ENCODE data around the gene LRGUK.
"Not testable (repeated sequence)": the region's sequence is repeated elsewhere in the genome, so short reads cannot be mapped to it uniquely, and the experiment has no call there.

LRGUK gene

DNA sequence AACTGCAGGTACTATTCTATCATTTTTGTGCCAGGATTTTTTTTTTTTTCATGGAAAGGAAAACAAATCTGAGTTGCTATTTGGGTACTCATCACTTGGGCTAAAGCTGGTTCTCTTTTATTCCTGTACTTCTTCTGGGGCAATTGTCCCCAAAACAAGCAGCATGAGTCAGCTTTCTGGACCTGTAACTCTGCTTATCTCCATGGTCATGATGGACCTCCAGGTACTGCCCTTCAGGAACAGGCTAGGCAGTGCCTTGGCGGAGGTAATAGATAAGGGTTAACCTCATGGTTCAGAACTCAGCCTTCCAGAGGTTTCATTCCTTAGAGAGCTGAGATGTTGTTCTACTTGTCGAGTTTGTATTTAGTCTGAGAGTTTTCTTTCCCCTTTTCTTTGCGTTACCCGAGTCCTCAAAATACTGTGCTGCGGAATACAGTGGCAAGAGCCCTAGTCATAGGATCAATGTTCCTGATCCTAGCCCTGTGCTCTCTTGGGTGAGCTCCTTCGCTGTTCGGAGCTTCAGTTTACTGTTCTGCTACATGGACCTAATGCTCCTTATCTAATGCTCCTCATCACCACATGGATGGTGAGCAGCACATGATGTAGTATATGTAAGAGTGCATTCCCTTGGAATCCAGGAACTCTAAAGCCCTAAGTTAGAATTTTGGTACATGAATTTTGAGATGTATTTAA lies 74.6 kb downstream of the LRGUK start:
- Histone ChIP-seq H3K27me3 (ENCODE audit: control insufficient read depth, insufficient read depth, low read length) (no peaks in the 10 kb centered on the region), H3K4me3 (ENCODE audit: low read depth, low read length) (no peak overlapping the region), H3K4me1 (ENCODE audit: control insufficient read depth, insufficient read depth, low read length) (no peaks in the 10 kb centered on the region; the same call in 1 of the 2 replicates), H3K36me3 (ENCODE audit: control insufficient read depth, insufficient read depth, low read length) (no peaks in the 10 kb centered on the region; the same call in 1 of the 2 replicates), H3K9me3 (ENCODE audit: control insufficient read depth, insufficient read depth, low read depth, low read length) (no peaks in the 10 kb centered on the region), H3K9ac (ENCODE audit: low read length) (no peak overlapping the region), H3K27ac (ENCODE audit: low read depth, low read length) (no peak overlapping the region)

DNA sequence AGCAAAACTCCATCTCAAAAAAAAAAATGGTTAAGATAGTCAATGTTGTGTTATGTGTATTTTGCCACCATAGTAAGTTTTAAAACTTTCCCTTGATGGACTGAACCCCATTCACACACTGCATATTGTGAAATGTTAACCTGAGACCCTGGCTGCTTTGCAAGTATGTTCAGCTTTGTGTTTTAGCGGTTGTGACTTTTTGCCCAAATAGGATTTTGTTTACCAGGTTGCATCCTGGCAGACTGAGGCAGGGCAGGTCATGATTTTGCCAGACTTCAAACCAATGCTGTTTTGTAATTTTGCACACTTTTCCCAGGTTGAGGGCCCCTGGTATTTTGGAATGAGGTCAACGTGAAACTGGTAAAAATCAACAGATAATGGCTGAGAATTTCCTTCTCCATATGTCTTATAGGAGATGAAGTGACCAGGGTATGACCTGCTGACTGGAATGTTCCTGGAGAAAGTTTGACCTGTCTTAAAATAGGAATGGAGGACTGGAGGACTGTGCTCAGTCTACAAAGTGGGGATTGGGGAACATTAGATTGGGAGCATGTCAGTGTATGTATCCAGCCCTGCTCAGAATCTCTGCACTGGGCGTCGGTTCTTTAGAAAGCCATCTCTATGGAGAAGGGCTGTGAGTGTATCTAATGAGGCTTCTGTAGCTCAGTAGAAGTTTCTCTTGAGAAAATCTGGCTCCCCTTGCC lies 76.2 kb downstream of the LRGUK start:
- no peaks in the 10 kb centered on the region for H3K27me3 ChIP-seq (ENCODE audit: control insufficient read depth, insufficient read depth, low read length)
- no peak overlapping the region for H3K9ac ChIP-seq (ENCODE audit: low read length)
- no peak overlapping the region for H3K27ac ChIP-seq (ENCODE audit: low read depth, low read length)
- H3K9me3 ChIP-seq (ENCODE audit: control insufficient read depth, insufficient read depth, low read depth, low read length), result no peaks in the 10 kb centered on the region
- H3K4me3 ChIP-seq (ENCODE audit: low read depth, low read length), result no peak overlapping the region
- H3K4me1 ChIP-seq (ENCODE audit: control insufficient read depth, insufficient read depth, low read length), result no peaks in the 10 kb centered on the region
- no peaks in the 10 kb centered on the region; the same call in 1 of the 2 replicates for H3K36me3 ChIP-seq (ENCODE audit: control insufficient read depth, insufficient read depth, low read length)

DNA sequence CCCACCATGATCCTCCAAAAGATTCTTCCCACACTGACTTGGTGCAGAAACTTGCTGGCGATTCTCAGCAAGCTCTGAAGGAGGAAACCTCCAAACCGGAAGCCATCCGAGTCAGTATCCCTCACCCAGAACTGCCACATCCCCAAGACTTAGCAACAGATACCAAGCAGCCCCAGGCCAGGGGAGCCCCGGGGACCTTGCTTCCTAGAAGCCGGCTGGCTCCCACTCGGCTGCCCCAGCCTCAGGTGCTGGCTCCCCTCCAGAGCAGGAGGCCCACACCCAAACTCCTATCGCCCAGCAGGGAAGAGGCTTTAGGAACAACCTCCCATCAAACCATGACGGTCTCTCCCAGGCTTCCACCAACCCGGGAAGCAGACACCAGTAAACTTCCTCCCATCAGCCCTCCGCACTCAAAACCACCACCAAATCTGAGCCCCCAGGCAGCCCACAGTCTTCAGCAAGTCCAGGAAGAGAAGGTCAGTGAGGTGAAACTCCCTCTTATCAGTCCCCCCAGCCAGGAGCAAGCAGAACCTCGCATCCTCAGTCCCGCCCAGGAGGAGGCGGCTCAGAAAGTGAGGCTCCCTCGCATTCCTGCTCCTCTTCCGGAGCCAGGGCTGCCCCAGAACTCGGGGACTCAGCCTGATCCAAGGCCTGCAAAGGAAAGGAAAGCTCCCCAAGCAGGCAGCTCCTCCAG lies 82.3 kb downstream of the LRGUK start:
- Histone ChIP-seq H3K27me3 (ENCODE audit: control insufficient read depth, insufficient read depth, low read length) (no peaks in the 10 kb centered on the region), H3K9ac (ENCODE audit: low read length) (no peak overlapping the region), H3K27ac (ENCODE audit: low read depth, low read length) (no peak overlapping the region), H3K4me1 (ENCODE audit: control insufficient read depth, insufficient read depth, low read length) (no peaks in the 10 kb centered on the region), H3K4me3 (ENCODE audit: low read depth, low read length) (no peak overlapping the region), H3K36me3 (ENCODE audit: control insufficient read depth, insufficient read depth, low read length) (no peaks in the 10 kb centered on the region), H3K9me3 (ENCODE audit: control insufficient read depth, insufficient read depth, low read depth, low read length) (no peaks in the 10 kb centered on the region)

DNA sequence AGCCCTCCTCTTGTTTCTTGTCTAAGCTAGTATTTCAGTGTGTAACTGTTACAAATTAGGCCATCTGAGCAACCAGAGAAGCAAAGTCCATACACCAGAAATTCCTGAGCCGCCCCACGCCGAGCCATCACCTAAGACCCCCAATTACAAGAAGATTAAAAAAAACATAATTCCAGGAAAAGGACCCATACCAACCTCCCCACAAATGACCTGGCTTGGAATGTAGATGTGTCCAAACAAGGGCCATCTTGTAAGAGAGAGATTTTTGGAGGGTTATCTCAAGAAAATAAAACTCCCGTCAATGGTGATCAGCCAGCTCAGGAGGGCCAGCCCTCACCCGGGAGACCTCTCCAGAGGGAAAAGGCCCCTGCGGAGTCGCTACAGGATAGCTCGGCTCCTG lies 83.1 kb downstream of the LRGUK start:
- H3K4me1 ChIP-seq (ENCODE audit: control insufficient read depth, insufficient read depth, low read length), result no peaks in the 10 kb centered on the region
- no peaks in the 10 kb centered on the region for H3K36me3 ChIP-seq (ENCODE audit: control insufficient read depth, insufficient read depth, low read length)
- H3K4me3 ChIP-seq (ENCODE audit: low read depth, low read length), result no peak overlapping the region
- H3K9ac ChIP-seq (ENCODE audit: low read length), result no peak overlapping the region
- no peaks in the 10 kb centered on the region for H3K9me3 ChIP-seq (ENCODE audit: control insufficient read depth, insufficient read depth, low read depth, low read length)
- no peak overlapping the region for H3K27ac ChIP-seq (ENCODE audit: low read depth, low read length)
- H3K27me3 ChIP-seq (ENCODE audit: control insufficient read depth, insufficient read depth, low read length), result no peaks in the 10 kb centered on the region

DNA sequence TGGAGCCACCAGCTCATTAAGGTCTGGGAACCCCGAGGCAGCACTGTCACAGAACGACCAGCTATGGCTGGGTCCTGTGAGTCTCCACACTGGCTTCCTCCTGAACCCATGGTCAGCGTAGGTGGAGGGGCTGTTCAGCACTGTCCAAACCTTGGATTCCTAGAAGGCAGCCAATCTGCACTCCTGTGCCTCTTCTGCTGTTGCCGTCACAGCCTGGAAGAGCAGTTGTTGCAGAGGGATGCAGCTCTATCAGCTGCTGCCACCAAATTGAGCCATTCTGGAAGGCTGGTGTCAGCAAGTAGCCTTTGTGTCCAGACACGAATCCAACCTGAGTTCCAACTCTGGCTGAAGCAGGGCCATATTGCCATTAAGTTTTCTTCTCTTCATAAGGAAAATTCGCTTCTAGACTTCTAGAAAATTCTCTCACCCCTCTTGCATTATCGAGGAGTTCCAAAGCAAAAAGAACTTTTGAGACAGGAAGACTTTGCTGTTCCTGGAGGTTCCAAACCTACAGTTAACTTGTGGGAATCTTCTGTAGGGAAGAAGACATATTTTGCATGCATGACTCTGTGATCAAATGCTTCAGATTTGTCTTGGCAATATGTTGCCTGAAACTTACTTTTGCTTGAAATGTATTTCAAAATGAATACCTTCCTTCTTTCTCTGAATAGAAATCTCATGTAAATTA lies 84.0 kb downstream of the LRGUK start:
- H3K4me3 ChIP-seq (ENCODE audit: low read depth, low read length), result no peak overlapping the region
- H3K9ac ChIP-seq (ENCODE audit: low read length), result no peak overlapping the region
- H3K27me3 ChIP-seq (ENCODE audit: control insufficient read depth, insufficient read depth, low read length), result no peaks in the 10 kb centered on the region
- H3K9me3 ChIP-seq (ENCODE audit: control insufficient read depth, insufficient read depth, low read depth, low read length), result no peaks in the 10 kb centered on the region
- H3K36me3 ChIP-seq (ENCODE audit: control insufficient read depth, insufficient read depth, low read length), result no peaks in the 10 kb centered on the region
- H3K27ac ChIP-seq (ENCODE audit: low read depth, low read length), result no peak overlapping the region
- H3K4me1 ChIP-seq (ENCODE audit: control insufficient read depth, insufficient read depth, low read length), result no peaks in the 10 kb centered on the region

DNA sequence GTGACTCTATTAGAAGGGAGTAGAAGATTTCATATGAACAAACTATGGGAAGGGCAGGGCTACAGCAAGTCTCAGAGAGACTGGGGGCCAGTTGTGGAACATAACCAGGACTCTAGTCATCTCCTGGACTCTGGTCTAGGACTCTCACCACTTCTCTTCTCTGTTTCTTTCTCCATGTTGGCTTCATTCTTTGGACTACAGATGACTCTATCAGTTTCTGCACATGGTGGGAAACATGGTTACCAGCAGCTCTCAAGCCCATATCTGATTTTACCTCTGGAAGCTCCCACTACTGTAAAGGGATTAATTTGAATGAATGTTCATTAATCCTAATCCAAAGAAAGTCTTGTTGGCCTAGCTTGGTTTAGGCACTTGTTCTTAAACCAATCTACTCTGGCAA lies 84.7 kb downstream of the LRGUK start:
- no peak overlapping the region for H3K9ac ChIP-seq (ENCODE audit: low read length)
- H3K4me3 ChIP-seq (ENCODE audit: low read depth, low read length), result no peak overlapping the region

DNA sequence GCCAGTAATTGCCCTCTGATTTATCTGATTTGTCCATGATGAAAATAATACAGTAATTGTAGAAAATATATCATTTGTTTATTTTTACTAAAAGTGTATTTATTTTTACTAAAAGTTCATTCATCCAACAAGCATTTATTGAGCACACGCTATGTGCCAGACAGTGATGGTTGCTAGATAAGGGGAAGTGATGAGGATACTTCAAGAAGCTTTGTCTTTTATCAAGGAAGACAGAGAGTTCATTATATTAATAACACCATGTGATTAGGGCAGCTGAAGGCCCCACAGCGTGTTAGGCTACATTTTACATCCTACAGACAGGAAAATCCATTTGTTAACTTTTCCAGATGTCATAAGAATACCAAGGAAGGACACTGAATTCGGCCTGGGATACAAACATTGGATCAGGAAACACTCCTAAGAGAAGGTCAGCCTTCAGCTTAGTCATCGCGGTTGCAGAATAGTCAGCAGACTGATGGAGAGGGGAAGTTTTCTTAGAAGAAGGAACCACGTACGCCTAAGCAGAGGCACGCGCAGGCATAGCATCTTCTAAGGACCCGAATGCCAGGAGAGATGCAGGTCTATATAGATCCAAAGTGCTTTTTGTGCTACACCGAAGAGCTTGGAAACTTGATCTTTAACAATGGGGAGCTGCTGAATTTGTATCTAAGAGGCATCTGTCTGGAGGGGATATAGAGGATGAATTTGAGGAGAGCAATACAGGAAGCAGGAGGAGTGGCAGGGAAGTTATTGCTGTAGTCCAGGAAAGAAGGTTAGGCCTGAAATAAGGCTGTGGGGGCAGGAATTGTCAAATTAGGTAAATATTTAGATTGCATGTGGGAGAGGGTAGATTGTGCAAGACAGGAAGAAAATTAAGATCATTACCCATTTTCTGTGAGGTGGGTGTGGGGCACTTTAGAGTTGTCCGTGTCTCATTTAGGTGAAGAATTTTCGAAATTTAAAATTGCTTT lies 85.7 kb downstream of the LRGUK start:
- Histone ChIP-seq H3K4me3 (ENCODE audit: low read depth, low read length) (no peak overlapping the region), H3K9me3 (ENCODE audit: control insufficient read depth, insufficient read depth, low read depth, low read length) (no peaks in the 10 kb centered on the region)

More for the DNA sequence above, 84.7 kb downstream of the LRGUK start:
- no peaks in the 10 kb centered on the region for H3K9me3 ChIP-seq (ENCODE audit: control insufficient read depth, insufficient read depth, low read depth, low read length)
- H3K36me3 ChIP-seq (ENCODE audit: control insufficient read depth, insufficient read depth, low read length), result no peaks in the 10 kb centered on the region
- H3K27ac ChIP-seq (ENCODE audit: low read depth, low read length), result no peak overlapping the region
- H3K27me3 ChIP-seq (ENCODE audit: control insufficient read depth, insufficient read depth, low read length), result no peaks in the 10 kb centered on the region
- H3K4me1 ChIP-seq (ENCODE audit: control insufficient read depth, insufficient read depth, low read length), result no peaks in the 10 kb centered on the region

DNA sequence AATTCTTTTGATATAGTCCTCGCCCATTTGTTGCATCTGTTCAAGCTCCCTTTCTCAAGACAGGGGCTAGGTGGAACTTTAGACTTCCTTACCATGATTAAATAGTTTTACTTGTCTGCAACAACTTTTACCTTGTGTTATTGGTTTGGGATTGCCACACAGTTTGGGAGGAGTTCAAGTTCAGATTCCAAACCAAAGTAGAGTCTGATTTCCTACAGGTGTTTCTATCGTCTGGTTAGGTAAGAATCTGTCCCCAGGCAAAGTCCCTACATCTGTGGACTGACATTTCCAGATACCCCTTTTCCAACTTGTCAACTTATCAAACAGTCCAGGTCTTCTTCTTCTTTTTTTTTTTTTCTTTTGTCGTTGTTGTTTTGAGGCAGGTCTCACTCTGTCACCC lies 93.1 kb downstream of the LRGUK start:
- Histone ChIP-seq H3K27ac (ENCODE audit: low read depth, low read length) (no peak overlapping the region), H3K9me3 (ENCODE audit: control insufficient read depth, insufficient read depth, low read depth, low read length) (no peaks in the 10 kb centered on the region), H3K9ac (ENCODE audit: low read length) (no peak overlapping the region), H3K4me3 (ENCODE audit: low read depth, low read length) (no peak overlapping the region), H3K4me1 (ENCODE audit: control insufficient read depth, insufficient read depth, low read length) (no peaks in the 10 kb centered on the region), H3K36me3 (ENCODE audit: control insufficient read depth, insufficient read depth, low read length) (no peaks in the 10 kb centered on the region), H3K27me3 (ENCODE audit: control insufficient read depth, insufficient read depth, low read length) (no peaks in the 10 kb centered on the region)

More for the DNA sequence above, 85.7 kb downstream of the LRGUK start:
- Histone ChIP-seq H3K27ac (ENCODE audit: low read depth, low read length) (no peak overlapping the region), H3K36me3 (ENCODE audit: control insufficient read depth, insufficient read depth, low read length) (no peaks in the 10 kb centered on the region), H3K4me1 (ENCODE audit: control insufficient read depth, insufficient read depth, low read length) (no peaks in the 10 kb centered on the region), H3K27me3 (ENCODE audit: control insufficient read depth, insufficient read depth, low read length) (no peaks in the 10 kb centered on the region), H3K9ac (ENCODE audit: low read length) (no peak overlapping the region)

DNA sequence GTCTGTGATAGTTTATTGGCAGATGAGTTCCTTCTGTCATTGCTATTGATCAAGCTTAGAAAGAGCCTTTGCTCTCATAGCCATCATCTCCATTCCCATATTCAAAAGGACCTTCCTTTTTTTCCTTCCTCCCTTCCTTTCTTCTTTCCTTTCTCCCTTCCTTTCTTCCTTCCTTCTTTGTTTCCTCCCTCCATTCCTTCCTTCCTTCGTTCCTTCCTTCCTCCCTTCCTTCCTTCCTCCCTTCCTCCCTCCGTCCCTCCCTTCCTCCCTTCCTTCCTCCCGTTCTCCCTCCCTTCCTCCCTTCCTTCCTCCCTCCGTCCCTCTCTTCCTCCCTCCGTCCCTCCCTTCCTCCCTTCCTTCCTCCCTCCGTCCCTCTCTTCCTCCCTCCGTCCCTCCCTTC lies 104.2 kb downstream of the LRGUK start:
- H3K9ac ChIP-seq (ENCODE audit: low read length); H3K27ac ChIP-seq (ENCODE audit: low read depth, low read length); H3K4me1 ChIP-seq (ENCODE audit: control insufficient read depth, insufficient read depth, low read length); H3K4me3 ChIP-seq (ENCODE audit: low read depth, low read length); H3K36me3 ChIP-seq (ENCODE audit: control insufficient read depth, insufficient read depth, low read length); H3K9me3 ChIP-seq (ENCODE audit: control insufficient read depth, insufficient read depth, low read depth, low read length); H3K27me3 ChIP-seq (ENCODE audit: control insufficient read depth, insufficient read depth, low read length): not testable (repeated sequence)

DNA sequence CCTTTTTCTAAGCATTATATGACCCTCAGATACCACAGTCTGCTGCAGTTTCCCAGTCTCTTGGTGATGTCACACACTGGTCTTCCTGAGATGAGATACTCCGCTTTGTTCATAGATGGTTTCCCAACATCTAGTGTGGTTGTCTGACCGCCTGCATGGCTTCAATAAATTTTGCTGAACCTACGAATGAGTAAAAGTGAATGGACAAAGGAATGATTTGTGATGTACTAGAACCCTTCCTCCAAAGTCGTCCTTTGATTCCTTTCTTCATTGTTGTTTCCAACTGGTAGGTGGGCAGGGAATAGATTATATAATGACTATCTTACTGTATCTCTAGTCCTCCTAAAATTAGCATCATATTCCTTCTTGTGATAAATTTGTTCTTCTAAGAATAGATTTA lies 107.1 kb downstream of the LRGUK start:
- H3K9me3 ChIP-seq (ENCODE audit: control insufficient read depth, insufficient read depth, low read depth, low read length), result peaks cover 19% of the 10 kb centered on the region
- no peak overlapping the region for H3K27ac ChIP-seq (ENCODE audit: low read depth, low read length)
- no peak overlapping the region for H3K4me3 ChIP-seq (ENCODE audit: low read depth, low read length)
- H3K4me1 ChIP-seq (ENCODE audit: control insufficient read depth, insufficient read depth, low read length), result no peaks in the 10 kb centered on the region
- no peak overlapping the region for H3K9ac ChIP-seq (ENCODE audit: low read length)
- no peaks in the 10 kb centered on the region for H3K36me3 ChIP-seq (ENCODE audit: control insufficient read depth, insufficient read depth, low read length)
- H3K27me3 ChIP-seq (ENCODE audit: control insufficient read depth, insufficient read depth, low read length), result no peaks in the 10 kb centered on the region; the same call in 1 of the 2 replicates

All from HUES6 (cell line).